ENCODE results near the gene CBLC. TPM values are rescaled to one million over a fixed set of nuclear protein-coding genes. Genes with fewer than 3 reads are reported as not detected.

Gene CBLC
- total and polyA plus RNA-seq, 2 donors (not counting 1 experiment from before 2014, with no cell fraction given): not detected

GRCh38 chr19:44811122-44811419, 33.4 kb downstream of the CBLC start:
- POLR2A ChIA-PET: no interaction called here
- Histone ChIP-seq H3K4me3 (ENCODE audit: control extremely low read depth in 1 of 5, extremely low read depth in 1 of 5, insufficient read depth in 1 of 5, low read depth in 2 of 5, low read length in 4 of 5) (no peak overlapping the region), H3K36me3 (replicated peaks in 1 of 2; ENCODE audit: control extremely low read depth in 1 of 2, control insufficient read depth in 1 of 2, extremely low read depth in 1 of 2, insufficient read depth in 2 of 2, low read length in 1 of 2) (no peaks in the 10 kb centered on the region), H3K4me1 (ENCODE audit: control insufficient read depth in 2 of 2, insufficient read depth in 2 of 2, low read length in 2 of 2) (peaks cover 10% of the 10 kb centered on the region in 2 donors), H3K27ac (ENCODE audit: low read length in 2 of 2) (no peak overlapping the region), H3K4me2 (replicated peaks; ENCODE audit: low read depth, low read length, poor library complexity, severe bottlenecking) (no peak overlapping the region), H3K79me2 (ENCODE audit: control insufficient read depth, insufficient read depth, low read length) (no peaks in the 10 kb centered on the region), H3K27me3 (replicated peaks in 1 of 4; ENCODE audit: control extremely low read depth in 1 of 4, control insufficient read depth in 3 of 4, insufficient read depth in 4 of 4, low read length in 3 of 4) (peaks cover 0 to 31% (median 7%) of the 10 kb centered on the region in 4 experiments), H2AFZ (ENCODE audit: insufficient read depth, low read depth, low read length, poor library complexity, severe bottlenecking) (no peak overlapping the region), H4K20me1 (ENCODE audit: control insufficient read depth, insufficient read depth, low read length, poor library complexity, severe bottlenecking) (no peaks in the 10 kb centered on the region), H3K9ac (ENCODE audit: low read length) (no peak overlapping the region), H3K9me3 (ENCODE audit: control extremely low read depth in 1 of 3, control insufficient read depth in 2 of 3, insufficient read depth in 1 of 3, low read length in 2 of 3) (peaks cover 0 to 4% (median 0%) of the 10 kb centered on the region in 3 donors)
- DNase-seq: no peak
- CTCF ChIA-PET: interaction anchor here (0.7 kb wide), 1 partner anchor 31 kb away, joined by 3 read pairs; no protein-coding TSS in a partner anchor
- Mint-ChIP-seq H3K9me3 (ENCODE audit: insufficient read depth) (no peaks in the 10 kb centered on the region), H3K4me3 (no peak overlapping the region), H3K27ac (no peak overlapping the region), H3K4me1 (peaks cover 9% of the 10 kb centered on the region), H3K27me3 (peaks cover 31% of the 10 kb centered on the region)
- TF ChIP-seq CTCF (IDR thresholded peaks at IDR 0.05) (no peak), EZH2 (IDR thresholded peaks at IDR 0.05; ENCODE audit: borderline replicate concordance, insufficient read depth, low read depth, low read length, poor library complexity, severe bottlenecking) (no peak)
- WGBS (ENCODE audit: insufficient coverage): 91% methylated on average over 4 of the region's 7 CpGs
- no peak for ATAC-seq (ENCODE audit: low read depth)
- intact Hi-C loops (cut with micrococcal nuclease): no loop called here

GRCh38 chr19:44812142-44812718, 34.5 kb downstream of the CBLC start:
- H3K4me1 Mint-ChIP-seq: peaks cover 9% of the 10 kb centered on the region
- H3K27ac ChIP-seq (ENCODE audit: low read length in 2 of 2): no peak overlapping the region
- ChIA-PET CTCF (no interaction called here), POLR2A (no interaction called here)
- no peak for DNase-seq
- H3K9ac ChIP-seq (ENCODE audit: low read length): no peak overlapping the region
- no peaks in the 10 kb centered on the region for H4K20me1 ChIP-seq (ENCODE audit: control insufficient read depth, insufficient read depth, low read length, poor library complexity, severe bottlenecking)
- no peak for TF ChIP-seq CTCF (IDR thresholded peaks at IDR 0.05)
- no peak for TF ChIP-seq EZH2 (IDR thresholded peaks at IDR 0.05; ENCODE audit: borderline replicate concordance, insufficient read depth, low read depth, low read length, poor library complexity, severe bottlenecking)
- H3K36me3 ChIP-seq (replicated peaks in 1 of 2; ENCODE audit: control extremely low read depth in 1 of 2, control insufficient read depth in 1 of 2, extremely low read depth in 1 of 2, insufficient read depth in 2 of 2, low read length in 1 of 2): no peaks in the 10 kb centered on the region
- no peak overlapping the region for H3K4me2 ChIP-seq (replicated peaks; ENCODE audit: low read depth, low read length, poor library complexity, severe bottlenecking)
- no peaks in the 10 kb centered on the region for H3K9me3 Mint-ChIP-seq (ENCODE audit: insufficient read depth)
- H3K4me3 ChIP-seq (ENCODE audit: control extremely low read depth in 1 of 5, extremely low read depth in 1 of 5, insufficient read depth in 1 of 5, low read depth in 2 of 5, low read length in 4 of 5): no peak overlapping the region
- H3K27me3 Mint-ChIP-seq: peaks cover 28% of the 10 kb centered on the region
- peaks cover 10% of the 10 kb centered on the region in 2 donors for H3K4me1 ChIP-seq (ENCODE audit: control insufficient read depth in 2 of 2, insufficient read depth in 2 of 2, low read length in 2 of 2)
- ATAC-seq (ENCODE audit: low read depth): no peak
- no peak overlapping the region for H3K4me3 Mint-ChIP-seq
- peaks cover 0 to 30% (median 7%) of the 10 kb centered on the region in 4 experiments for H3K27me3 ChIP-seq (replicated peaks in 1 of 4; ENCODE audit: control extremely low read depth in 1 of 4, control insufficient read depth in 3 of 4, insufficient read depth in 4 of 4, low read length in 3 of 4)
- no peaks in the 10 kb centered on the region for H3K79me2 ChIP-seq (ENCODE audit: control insufficient read depth, insufficient read depth, low read length)
- H3K27ac Mint-ChIP-seq: no peak overlapping the region
- intact Hi-C loops (cut with micrococcal nuclease): no loop called here
- H3K9me3 ChIP-seq (ENCODE audit: control extremely low read depth in 1 of 3, control insufficient read depth in 2 of 3, insufficient read depth in 1 of 3, low read length in 2 of 3): peaks cover 0 to 4% (median 0%) of the 10 kb centered on the region in 3 donors
- H2AFZ ChIP-seq (ENCODE audit: insufficient read depth, low read depth, low read length, poor library complexity, severe bottlenecking): no peak overlapping the region
- WGBS (ENCODE audit: insufficient coverage): 92% methylated on average over 28 of the region's 28 CpGs

Measured in B cell (primary cell).